GM10266 (cell line): Measurements from ENCODE around the gene MYO7B.

ENCODE experiments used
- DNase-seq: peaks from one replicate; pipeline ENCODE4 v3.0.0; 2012; ENCODE audit errors: extremely low spot score
- TF ChIP-seq, protein P1 (sequence below): IDR thresholded peaks from 2 replicates; pipeline ENCODE4 v1.5.1; 2012; ENCODE audit warnings: mild to moderate bottlenecking, low read depth; ENCODE audit not compliant: control insufficient read depth, insufficient read depth; ENCODE audit errors: missing control alignments

Gene MYO7B

DNA sequence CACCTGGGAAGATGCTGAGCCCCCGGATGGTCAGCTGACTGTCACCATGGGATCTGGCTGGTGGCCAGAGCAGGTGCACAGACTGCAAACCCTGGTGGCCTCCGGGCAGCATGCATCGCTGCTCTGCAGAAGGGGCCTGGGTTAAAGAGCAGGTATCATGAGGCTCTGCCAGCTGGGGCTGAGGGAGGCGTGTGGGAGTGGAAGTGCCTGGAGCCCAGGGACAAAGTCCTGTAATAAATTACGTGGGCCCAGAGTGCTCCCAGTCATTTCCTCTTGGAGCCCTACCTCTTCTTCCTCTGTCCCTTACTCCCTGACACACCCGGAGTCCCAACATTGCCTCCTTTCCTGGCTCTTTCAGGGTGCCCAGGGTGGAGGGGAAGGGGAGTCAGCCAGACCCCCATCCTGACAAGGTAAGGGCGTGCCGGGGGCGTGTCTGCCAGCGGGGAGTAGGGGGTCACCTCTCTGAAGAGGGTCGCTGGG, at the start of gene MYO7B:
TSS of gene MYO7B (plus strand) at position 262 of the 480 bp plus-strand sequence. CDS start 24,040 bp downstream, outside the sequence.
- TF ChIP-seq, protein P1, sequence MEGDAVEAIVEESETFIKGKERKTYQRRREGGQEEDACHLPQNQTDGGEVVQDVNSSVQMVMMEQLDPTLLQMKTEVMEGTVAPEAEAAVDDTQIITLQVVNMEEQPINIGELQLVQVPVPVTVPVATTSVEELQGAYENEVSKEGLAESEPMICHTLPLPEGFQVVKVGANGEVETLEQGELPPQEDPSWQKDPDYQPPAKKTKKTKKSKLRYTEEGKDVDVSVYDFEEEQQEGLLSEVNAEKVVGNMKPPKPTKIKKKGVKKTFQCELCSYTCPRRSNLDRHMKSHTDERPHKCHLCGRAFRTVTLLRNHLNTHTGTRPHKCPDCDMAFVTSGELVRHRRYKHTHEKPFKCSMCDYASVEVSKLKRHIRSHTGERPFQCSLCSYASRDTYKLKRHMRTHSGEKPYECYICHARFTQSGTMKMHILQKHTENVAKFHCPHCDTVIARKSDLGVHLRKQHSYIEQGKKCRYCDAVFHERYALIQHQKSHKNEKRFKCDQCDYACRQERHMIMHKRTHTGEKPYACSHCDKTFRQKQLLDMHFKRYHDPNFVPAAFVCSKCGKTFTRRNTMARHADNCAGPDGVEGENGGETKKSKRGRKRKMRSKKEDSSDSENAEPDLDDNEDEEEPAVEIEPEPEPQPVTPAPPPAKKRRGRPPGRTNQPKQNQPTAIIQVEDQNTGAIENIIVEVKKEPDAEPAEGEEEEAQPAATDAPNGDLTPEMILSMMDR, result no peak
- no peak for DNase-seq

DNA sequence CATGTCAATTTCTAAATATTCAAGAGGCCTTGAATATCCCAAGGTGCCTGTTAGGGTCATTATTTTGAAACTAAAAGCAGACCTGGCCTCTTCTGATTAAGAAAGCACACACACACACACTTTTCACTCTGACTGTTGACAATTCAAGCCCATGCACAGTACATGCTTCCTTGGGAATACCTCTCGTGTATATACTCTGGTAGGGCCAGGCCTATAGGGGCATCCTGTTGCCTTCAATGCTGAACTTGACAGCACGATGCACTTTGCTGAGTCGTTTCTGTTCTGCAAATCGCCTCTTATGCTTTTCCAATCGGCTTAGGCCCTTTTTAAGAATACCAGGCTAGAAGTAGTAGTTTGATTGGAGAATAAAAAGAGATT, 49.8 kb upstream of the MYO7B start:
- TF ChIP-seq, protein P1, result no peak
- no peak for DNase-seq

DNA sequence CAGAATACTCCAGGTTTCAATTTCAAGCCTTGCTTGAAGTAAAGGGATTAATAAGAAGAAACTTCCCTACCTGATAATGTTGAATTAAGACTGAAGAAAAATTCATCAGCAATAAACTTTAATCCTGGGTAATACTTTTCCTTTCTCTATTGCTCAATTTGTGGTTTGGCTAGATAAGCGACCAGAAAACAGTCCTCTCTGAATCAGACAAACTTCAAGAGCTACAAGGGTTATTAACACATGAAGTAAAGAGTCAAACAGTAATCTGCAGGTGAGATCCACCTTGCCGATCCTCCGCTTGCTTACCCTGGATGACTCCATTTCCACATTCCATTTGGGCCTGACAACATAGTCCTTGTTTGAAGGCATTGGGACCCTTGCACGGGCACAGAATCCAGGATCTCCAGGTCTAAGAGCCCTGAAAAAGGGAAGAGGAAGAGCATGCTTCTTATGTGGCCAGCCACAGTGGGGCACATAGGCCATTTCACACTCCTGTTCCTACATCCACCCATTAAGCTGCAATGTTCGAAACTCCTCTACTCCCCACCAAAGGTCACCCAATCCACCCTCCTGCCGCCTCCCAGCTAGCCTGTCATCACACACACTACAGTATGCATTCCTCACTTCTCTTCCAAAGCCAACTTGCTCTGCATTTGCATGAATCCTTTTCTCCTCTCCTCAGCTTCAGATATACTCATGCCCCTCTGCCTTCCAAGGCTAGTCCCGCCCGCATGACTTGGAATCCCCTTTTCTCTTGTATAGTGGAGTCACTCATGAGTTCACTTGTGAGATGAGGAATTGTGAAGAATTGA, 49.0 kb upstream of the MYO7B start:
- no peak for DNase-seq
- TF ChIP-seq, protein P1, result no peak

DNA sequence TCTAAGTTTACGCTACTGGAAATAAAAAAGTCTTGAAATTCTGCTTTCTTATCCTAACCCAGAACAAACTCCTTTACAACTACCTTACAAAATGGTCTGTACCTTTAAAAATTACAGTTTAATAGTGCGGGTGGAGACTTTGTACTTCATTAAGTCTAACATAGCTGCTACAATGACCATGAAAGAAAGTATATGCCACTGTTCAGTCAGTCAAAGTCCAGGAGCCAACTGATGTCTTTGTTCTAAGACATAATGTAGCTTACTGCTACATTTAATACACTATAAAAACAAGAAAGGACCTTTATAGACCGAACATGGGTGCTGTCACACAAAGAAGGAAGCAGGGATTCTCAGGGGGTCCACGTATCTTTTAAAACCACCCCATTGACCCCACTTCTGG, 45.2 kb upstream of the MYO7B start:
- DNase-seq, result no peak
- TF ChIP-seq, protein P1, result no peak

DNA sequence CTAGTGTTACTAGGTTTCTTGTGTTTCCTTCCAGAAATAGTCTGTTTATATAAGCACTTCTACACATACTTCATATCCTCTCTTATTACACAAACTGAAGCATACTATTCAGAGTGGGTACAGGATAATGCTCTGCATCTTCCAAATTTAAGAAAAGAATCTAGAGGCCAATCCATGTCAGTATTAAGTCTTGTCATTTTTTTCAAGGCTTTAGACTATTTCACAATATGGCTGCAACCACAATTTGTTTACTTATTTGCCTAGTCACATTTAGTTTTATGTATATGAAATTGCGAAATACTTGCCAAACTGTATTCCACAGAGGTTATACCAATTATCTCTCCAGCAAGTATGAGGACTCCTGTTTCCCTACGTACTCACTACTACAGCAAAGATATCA, 37.1 kb upstream of the MYO7B start:
- TF ChIP-seq, protein P1, result no peak
- DNase-seq, result no peak

DNA sequence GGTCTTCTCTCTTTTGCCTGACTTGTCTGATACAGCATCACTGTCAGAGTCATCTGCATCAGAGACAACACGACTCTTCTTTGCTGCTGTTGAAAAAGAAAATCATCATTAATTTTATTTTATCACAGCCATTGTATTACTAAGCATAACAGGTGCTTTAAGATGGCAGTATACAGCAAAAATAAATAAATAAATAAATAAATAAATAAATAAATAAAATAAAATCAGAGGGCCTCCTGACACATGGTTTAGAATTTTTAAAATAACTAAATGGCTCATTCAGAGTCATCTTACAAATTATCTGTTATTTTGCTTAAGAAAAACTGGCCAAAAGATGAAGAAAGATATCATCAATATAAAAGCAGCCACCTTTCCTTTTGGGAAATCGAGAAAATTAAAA, 32.0 kb upstream of the MYO7B start:
- DNase-seq, result no peak
- TF ChIP-seq, protein P1, result no peak
